AG09309 (cell line): ENCODE results near the gene METTL21A.
A peak's percentile ranks its signal among the peaks of the same experiment; 100 is the strongest.

Experiments used
- DNase-seq: peaks from one replicate; pipeline ENCODE4 v3.0.0-alpha.2; 2010; ENCODE audit warnings: low read depth
- H3K4me3 ChIP-seq: 2 replicates; pipeline ENCODE4 v1.5.1; 2011; ENCODE audit warnings: mild to moderate bottlenecking, low read depth, low read length, moderate library complexity; ENCODE audit not compliant: control insufficient read depth
- CTCF ChIP-seq: IDR thresholded peaks from 2 replicates; pipeline ENCODE4 v1.5.1; 2011; ENCODE audit warnings: mild to moderate bottlenecking, low read depth, low read length, inconsistent platforms; ENCODE audit not compliant: insufficient read depth, control insufficient read depth; ENCODE audit errors: missing control alignments

METTL21A gene

DNA sequence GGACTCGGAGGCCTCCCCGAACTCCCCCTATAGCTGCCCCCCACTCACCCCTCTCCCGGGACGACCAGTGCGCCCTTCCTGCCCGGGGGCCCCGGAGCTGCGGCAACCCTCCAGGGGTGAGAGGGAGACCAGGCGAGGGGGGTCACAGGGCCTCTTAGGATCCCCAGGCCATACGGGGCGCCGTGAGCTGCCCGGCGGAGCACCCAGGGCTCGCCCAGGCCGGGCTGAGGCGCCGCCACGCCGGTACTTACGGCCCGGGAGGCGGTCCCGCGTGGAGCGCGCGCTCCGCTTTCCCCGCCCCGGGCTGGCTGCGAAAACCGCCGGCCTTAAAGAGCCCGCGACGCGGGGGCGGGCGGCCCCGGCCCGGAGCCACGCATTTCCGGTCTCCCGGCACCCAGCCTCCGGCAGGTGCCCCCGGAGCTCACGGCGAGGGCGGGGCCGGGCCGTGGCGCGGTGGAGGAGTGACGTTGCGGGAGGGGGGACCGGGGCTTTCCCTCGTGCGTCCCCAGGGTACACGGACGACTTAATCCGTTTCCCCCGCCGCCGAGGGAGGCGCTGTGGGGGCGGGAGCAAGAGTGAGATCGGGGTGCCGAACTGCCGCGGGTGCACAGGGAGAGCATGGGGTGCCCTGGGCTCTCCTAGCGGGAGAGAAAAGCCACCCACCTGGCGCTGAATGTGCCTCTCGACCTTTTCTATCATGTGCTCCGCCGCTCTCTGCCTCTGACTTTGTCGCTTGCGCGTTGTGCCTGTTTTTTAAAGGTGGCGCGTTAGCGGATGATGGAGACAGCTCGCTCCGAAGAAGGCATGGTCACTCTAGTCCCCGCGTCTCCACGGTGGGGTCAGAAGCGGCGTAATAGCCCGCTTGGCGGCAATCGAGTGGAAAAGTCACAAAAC lies at the start of gene METTL21A:
Gene METTL21A (minus strand): TSS at position 381 of the 894 bp plus-strand sequence. CDS start 1,019 bp downstream, outside the sequence.
- peak within 1 kb of the TSS; percentile 98 for H3K4me3 ChIP-seq

GRCh38 chr2:207674826-207675225 lies 49.6 kb upstream of the METTL21A start:
- no peak for TF ChIP-seq CTCF
- DNase-seq = no peak
- H3K4me3 ChIP-seq = no peak overlapping the region

More for the DNA sequence above, at the start of gene METTL21A:
- peak; percentile 55 for TF ChIP-seq CTCF
- DNase-seq = no peak

DNA sequence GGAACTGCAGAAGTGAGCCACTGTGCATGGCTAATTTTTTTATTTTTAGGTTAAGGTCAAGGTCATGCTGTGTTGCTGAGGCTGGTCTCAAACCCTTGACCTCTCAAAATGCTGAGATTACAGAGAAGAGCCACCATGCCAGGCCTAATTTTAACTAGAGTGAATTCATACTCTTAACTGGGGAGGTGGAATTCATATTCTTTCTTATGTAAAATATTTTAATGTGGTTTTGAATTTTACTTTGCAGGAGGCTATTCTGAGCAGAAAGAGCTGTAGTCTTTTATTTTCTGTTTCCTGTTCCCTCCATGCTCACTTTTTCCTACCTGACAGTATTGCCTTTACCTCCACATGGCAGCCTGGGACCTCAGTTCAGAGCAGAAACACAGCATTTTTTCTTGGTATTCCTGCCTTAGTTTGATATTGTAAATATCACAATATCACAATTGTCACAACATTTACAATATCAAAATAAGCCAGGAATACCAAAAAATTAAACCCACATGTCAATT lies 49.1 kb upstream of the METTL21A start:
- TF ChIP-seq CTCF = no peak
- no peak for DNase-seq
- no peak overlapping the region for H3K4me3 ChIP-seq

DNA sequence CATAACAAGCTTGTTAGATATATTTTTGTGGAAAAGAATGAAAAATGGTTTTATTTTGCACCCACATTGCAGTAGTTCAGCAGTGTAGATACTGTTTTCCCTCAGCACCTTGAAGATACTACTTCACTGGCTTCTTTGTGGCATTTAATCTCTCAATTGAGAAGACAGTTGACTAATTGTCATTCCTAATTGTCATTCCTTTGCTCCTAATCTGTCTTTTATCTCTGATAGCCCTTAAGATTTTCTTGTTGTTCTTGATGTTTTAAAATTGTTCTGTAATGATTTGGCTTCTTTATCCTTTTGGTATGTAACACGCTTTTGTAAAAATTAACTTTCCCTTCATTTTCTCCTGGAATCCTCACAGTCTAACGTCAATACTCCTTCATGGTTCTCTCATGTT lies 48.2 kb upstream of the METTL21A start:
- H3K4me3 ChIP-seq = no peak overlapping the region
- TF ChIP-seq CTCF = no peak
- DNase-seq = no peak

GRCh38 chr2:207670887-207671286 lies 45.7 kb upstream of the METTL21A start:
- no peak for DNase-seq
- no peak for TF ChIP-seq CTCF
- H3K4me3 ChIP-seq = no peak overlapping the region

- no peak overlapping the region for H3K4me3 ChIP-seq
- no peak for TF ChIP-seq CTCF
- no peak for DNase-seq
Observed at GRCh38 chr2:207663870-207664545, 38.8 kb upstream of the METTL21A start.
